Measurements from ENCODE around the gene PRMT2.
A peak's percentile ranks its signal among the peaks of the same experiment; 100 is the strongest.
"Not testable (repeated sequence)": the region's sequence is repeated elsewhere in the genome, so short reads cannot be mapped to it uniquely, and the experiment has no call there.

The PRMT2 gene

GRCh38 chr21:46617267-46618051 is 18.0 kb upstream of the PRMT2 start:
- no peak for DNase-seq (ENCODE audit: low spot score)

GRCh38 chr21:46618738-46619379 is 16.6 kb upstream of the PRMT2 start:
- no peak for DNase-seq (ENCODE audit: low spot score)

- DNase-seq (ENCODE audit: low spot score) = no peak
Observed at GRCh38 chr21:46619846-46620245, 15.6 kb upstream of the PRMT2 start.

- no peak for DNase-seq (ENCODE audit: low spot score)
Observed at GRCh38 chr21:46620846-46621245, 14.6 kb upstream of the PRMT2 start.

GRCh38 chr21:46621457-46622182 is 13.9 kb upstream of the PRMT2 start:
- DNase-seq (ENCODE audit: low spot score) = no peak

- peak; percentile 47 for DNase-seq (ENCODE audit: low spot score)
Observed at GRCh38 chr21:46622226-46622625, 13.2 kb upstream of the PRMT2 start.

- DNase-seq (ENCODE audit: low spot score) = no peak
Observed at GRCh38 chr21:46624050-46624449, 11.4 kb upstream of the PRMT2 start.

GRCh38 chr21:46625759-46626158 is 9.7 kb upstream of the PRMT2 start:
- no peak for DNase-seq (ENCODE audit: low spot score)

GRCh38 chr21:46626536-46626935 is 8.9 kb upstream of the PRMT2 start:
- DNase-seq (ENCODE audit: low spot score) = no peak

- DNase-seq (ENCODE audit: low spot score) = no peak
Observed at GRCh38 chr21:46626975-46627501, 8.4 kb upstream of the PRMT2 start.

- no peak for DNase-seq (ENCODE audit: low spot score)
Observed at GRCh38 chr21:46627726-46628125, 7.7 kb upstream of the PRMT2 start.

GRCh38 chr21:46628868-46629267 is 6.6 kb upstream of the PRMT2 start:
- no peak for DNase-seq (ENCODE audit: low spot score)

- DNase-seq (ENCODE audit: low spot score) = not testable (repeated sequence)
Observed at GRCh38 chr21:46630915-46631314, 4.6 kb upstream of the PRMT2 start.

GRCh38 chr21:46633566-46633965 is 1.9 kb upstream of the PRMT2 start:
- DNase-seq (ENCODE audit: low spot score) = no peak

GRCh38 chr21:46634427-46634826 is 1.0 kb upstream of the PRMT2 start:
- no peak for DNase-seq (ENCODE audit: low spot score)

- DNase-seq (ENCODE audit: low spot score) = peak; percentile 42
Observed at GRCh38 chr21:46634966-46635323, 529 bp upstream of the PRMT2 start.

- no peak for DNase-seq (ENCODE audit: low spot score)
Observed at GRCh38 chr21:46636181-46636512, 673 bp downstream of the PRMT2 start.

- no peak for DNase-seq (ENCODE audit: low spot score)
Observed at GRCh38 chr21:46636550-46637285, 1.2 kb downstream of the PRMT2 start.

GRCh38 chr21:46637952-46638746 is 2.7 kb downstream of the PRMT2 start:
- no peak for DNase-seq (ENCODE audit: low spot score)

GRCh38 chr21:46639489-46640386 is 4.3 kb downstream of the PRMT2 start:
- DNase-seq (ENCODE audit: low spot score) = no peak

All from HuH-7 (cell line).